ENCODE measurements around the gene DNHD1. TPM values are rescaled to one million over a fixed set of nuclear protein-coding genes. Genes with fewer than 3 reads are reported as not detected.

The DNHD1 gene
- total and polyA plus RNA-seq, 2 experiments from 2014 or later, result 3.6 to 9.6 TPM

DNA sequence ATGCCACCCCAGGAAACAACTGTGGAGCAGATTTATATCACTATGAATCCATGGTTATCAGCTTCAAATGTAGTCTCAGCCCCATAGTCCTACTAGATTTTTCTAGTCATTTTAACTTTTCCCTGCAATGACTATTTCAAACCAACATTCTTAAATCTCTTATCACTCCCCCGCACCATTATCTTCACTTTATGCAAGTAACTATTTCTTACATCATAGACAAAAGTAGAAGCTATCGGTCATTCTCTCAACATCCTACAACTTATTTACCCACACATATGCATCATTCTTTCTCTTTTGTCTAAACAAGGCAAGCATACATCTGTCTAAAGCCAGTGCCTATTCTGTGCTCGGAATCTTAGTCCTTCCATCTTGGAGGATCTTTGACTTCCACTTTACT, 11.4 kb upstream of the DNHD1 start (continued):
- TF ChIP-seq, protein P1, sequence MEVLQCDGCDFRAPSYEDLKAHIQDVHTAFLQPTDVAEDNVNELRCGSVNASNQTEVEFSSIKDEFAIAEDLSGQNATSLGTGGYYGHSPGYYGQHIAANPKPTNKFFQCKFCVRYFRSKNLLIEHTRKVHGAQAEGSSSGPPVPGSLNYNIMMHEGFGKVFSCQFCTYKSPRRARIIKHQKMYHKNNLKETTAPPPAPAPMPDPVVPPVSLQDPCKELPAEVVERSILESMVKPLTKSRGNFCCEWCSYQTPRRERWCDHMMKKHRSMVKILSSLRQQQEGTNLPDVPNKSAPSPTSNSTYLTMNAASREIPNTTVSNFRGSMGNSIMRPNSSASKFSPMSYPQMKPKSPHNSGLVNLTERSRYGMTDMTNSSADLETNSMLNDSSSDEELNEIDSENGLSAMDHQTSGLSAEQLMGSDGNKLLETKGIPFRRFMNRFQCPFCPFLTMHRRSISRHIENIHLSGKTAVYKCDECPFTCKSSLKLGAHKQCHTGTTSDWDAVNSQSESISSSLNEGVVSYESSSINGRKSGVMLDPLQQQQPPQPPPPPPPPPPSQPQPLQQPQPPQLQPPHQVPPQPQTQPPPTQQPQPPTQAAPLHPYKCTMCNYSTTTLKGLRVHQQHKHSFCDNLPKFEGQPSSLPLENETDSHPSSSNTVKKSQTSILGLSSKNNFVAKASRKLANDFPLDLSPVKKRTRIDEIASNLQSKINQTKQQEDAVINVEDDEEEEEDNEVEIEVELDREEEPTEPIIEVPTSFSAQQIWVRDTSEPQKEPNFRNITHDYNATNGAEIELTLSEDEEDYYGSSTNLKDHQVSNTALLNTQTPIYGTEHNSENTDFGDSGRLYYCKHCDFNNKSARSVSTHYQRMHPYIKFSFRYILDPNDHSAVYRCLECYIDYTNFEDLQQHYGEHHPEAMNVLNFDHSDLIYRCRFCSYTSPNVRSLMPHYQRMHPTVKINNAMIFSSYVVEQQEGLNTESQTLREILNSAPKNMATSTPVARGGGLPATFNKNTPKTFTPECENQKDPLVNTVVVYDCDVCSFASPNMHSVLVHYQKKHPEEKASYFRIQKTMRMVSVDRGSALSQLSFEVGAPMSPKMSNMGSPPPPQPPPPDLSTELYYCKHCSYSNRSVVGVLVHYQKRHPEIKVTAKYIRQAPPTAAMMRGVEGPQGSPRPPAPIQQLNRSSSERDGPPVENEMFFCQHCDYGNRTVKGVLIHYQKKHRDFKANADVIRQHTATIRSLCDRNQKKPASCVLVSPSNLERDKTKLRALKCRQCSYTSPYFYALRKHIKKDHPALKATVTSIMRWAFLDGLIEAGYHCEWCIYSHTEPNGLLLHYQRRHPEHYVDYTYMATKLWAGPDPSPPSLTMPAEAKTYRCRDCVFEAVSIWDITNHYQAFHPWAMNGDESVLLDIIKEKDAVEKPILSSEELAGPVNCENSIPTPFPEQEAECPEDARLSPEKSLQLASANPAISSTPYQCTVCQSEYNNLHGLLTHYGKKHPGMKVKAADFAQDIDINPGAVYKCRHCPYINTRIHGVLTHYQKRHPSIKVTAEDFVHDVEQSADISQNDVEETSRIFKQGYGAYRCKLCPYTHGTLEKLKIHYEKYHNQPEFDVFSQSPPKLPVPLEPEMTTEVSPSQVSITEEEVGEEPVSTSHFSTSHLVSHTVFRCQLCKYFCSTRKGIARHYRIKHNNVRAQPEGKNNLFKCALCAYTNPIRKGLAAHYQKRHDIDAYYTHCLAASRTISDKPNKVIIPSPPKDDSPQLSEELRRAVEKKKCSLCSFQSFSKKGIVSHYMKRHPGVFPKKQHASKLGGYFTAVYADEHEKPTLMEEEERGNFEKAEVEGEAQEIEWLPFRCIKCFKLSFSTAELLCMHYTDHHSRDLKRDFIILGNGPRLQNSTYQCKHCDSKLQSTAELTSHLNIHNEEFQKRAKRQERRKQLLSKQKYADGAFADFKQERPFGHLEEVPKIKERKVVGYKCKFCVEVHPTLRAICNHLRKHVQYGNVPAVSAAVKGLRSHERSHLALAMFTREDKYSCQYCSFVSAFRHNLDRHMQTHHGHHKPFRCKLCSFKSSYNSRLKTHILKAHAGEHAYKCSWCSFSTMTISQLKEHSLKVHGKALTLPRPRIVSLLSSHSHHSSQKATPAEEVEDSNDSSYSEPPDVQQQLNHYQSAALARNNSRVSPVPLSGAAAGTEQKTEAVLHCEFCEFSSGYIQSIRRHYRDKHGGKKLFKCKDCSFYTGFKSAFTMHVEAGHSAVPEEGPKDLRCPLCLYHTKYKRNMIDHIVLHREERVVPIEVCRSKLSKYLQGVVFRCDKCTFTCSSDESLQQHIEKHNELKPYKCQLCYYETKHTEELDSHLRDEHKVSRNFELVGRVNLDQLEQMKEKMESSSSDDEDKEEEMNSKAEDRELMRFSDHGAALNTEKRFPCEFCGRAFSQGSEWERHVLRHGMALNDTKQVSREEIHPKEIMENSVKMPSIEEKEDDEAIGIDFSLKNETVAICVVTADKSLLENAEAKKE (CRISPR knock-in tag; IDR thresholded peaks at IDR 0.05), result no peak
- no peak for TF ChIP-seq ZNF114 (CRISPR knock-in tag; IDR thresholded peaks at IDR 0.05)
- TF ChIP-seq JUNB (IDR thresholded peaks at IDR 0.05; ENCODE audit: unreplicated experiment), result no peak
- no peak for TF ChIP-seq POLR2AphosphoS5 (IDR thresholded peaks at IDR 0.05; ENCODE audit: low read depth)
- TF ChIP-seq STAT1 (IDR thresholded peaks at IDR 0.05; ENCODE audit: unreplicated experiment), result no peak
- TF ChIP-seq ZNF331 (CRISPR knock-in tag; IDR thresholded peaks at IDR 0.05; ENCODE audit: low read depth), result no peak
- TF ChIP-seq, protein P2, sequence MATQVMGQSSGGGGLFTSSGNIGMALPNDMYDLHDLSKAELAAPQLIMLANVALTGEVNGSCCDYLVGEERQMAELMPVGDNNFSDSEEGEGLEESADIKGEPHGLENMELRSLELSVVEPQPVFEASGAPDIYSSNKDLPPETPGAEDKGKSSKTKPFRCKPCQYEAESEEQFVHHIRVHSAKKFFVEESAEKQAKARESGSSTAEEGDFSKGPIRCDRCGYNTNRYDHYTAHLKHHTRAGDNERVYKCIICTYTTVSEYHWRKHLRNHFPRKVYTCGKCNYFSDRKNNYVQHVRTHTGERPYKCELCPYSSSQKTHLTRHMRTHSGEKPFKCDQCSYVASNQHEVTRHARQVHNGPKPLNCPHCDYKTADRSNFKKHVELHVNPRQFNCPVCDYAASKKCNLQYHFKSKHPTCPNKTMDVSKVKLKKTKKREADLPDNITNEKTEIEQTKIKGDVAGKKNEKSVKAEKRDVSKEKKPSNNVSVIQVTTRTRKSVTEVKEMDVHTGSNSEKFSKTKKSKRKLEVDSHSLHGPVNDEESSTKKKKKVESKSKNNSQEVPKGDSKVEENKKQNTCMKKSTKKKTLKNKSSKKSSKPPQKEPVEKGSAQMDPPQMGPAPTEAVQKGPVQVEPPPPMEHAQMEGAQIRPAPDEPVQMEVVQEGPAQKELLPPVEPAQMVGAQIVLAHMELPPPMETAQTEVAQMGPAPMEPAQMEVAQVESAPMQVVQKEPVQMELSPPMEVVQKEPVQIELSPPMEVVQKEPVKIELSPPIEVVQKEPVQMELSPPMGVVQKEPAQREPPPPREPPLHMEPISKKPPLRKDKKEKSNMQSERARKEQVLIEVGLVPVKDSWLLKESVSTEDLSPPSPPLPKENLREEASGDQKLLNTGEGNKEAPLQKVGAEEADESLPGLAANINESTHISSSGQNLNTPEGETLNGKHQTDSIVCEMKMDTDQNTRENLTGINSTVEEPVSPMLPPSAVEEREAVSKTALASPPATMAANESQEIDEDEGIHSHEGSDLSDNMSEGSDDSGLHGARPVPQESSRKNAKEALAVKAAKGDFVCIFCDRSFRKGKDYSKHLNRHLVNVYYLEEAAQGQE (IDR thresholded peaks at IDR 0.05; ENCODE audit: unreplicated experiment), result no peak
